ENCODE data around the gene ARMH2.

ARMH2 gene

DNA sequence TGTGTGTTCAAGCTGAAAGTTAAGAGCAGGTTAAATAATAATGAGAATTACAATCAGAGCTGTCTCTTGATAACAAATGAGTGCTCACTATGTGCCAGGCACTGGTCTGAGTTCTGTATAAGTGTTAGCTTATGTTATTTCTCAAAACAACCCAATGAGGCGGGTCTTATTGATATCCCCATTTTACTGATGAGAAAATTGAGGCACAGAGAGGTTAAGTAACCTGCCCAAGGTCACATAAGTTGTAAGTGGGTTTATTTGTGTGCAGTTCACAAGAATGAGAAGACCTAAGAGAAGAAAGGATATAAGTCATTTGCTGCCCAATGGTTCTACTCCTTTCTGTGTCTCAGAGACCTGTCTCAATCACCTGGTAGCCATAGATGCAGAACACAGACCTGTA is 34.1 kb upstream of the ARMH2 start:
- Histone ChIP-seq H3K9me3 (ENCODE audit: control insufficient read depth, low read length) (no peaks in the 10 kb centered on the region), H3K36me3 (ENCODE audit: control insufficient read depth, insufficient read depth, low read length, severe bottlenecking) (peaks cover 25% of the 10 kb centered on the region), H3K4me1 (ENCODE audit: control insufficient read depth, insufficient read depth, low read length) (peaks cover 27% of the 10 kb centered on the region), H3K9ac (ENCODE audit: low read length) (no peak overlapping the region), H3K27me3 (replicated peaks; ENCODE audit: control insufficient read depth, insufficient read depth, low read length) (no peaks in the 10 kb centered on the region), H3K4me3 (ENCODE audit: low read length) (no peak overlapping the region)
- DNase-seq (ENCODE audit: low read depth) = no peak

DNA sequence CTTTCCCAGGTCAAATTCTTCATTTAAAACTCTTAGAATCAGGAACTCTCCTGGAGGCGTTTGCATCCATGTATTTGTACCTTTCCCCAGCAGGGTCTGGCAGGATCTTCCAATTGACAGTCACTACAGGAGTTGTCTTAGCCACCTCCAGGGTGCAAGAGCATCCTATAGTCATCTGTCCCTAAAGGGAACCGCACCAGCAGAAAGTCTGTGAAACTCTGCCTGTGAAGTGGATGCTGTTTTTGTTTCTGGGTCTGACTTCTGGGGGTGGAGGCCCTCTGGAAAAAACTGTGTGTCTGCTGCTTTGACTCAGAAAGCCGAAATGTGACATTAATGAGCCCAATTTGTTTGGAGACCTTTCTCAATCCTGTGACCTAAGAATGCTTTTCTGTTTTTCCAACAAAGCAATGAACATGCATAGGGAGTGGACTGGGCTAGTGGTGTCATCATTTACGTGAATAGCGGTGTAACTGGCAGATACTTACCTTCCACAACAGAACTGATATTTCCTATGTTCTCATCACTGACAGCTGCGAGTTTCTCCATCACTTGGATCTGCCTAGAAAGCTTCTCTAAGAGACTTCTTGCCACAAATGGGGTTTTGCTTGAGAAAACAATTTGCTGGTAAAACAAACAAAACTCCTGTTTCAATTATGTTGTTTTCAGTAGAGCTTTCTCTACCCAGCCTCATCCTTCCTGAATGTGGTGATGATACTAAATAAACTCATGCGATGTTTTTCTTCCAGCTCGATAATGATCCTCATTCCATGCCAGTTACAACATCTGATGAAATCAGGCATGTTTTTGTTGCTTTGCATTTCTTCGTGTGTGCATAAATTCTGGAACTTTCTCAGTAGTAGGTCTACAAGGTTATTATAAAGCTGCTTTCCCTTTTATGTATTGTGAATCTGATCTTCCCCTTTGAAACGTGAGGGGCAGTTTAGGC is 33.3 kb upstream of the ARMH2 start:
- Histone ChIP-seq H3K4me1 (ENCODE audit: control insufficient read depth, insufficient read depth, low read length) (peaks cover 25% of the 10 kb centered on the region), H3K9me3 (ENCODE audit: control insufficient read depth, low read length) (no peaks in the 10 kb centered on the region), H3K9ac (ENCODE audit: low read length) (no peak overlapping the region), H3K4me3 (ENCODE audit: low read length) (peak overlapping the region; percentile 17), H3K36me3 (ENCODE audit: control insufficient read depth, insufficient read depth, low read length, severe bottlenecking) (peaks cover 33% of the 10 kb centered on the region), H3K27me3 (replicated peaks; ENCODE audit: control insufficient read depth, insufficient read depth, low read length) (no peaks in the 10 kb centered on the region)
- peak; percentile 76 for DNase-seq (ENCODE audit: low read depth)

DNA sequence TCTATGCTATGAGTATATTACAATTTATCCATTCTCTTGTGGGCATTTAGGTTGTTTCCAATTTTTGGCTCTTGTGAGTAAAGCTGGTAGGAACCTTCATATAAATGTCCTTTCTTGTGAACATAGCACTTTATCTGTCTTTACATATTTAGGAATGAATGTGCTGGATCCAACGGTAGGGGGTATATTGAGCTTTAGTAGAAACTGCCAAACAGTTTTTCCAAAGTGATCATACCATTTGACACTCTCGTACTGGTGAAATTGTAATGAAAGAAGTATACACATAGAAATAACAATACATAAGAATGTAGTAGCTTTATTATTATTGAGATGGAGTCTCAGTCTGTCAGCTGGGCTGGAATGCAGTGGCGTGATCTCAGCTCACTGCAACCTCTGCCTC is 30.9 kb upstream of the ARMH2 start:
- Histone ChIP-seq H3K4me3 (ENCODE audit: low read length) (no peak overlapping the region), H3K36me3 (ENCODE audit: control insufficient read depth, insufficient read depth, low read length, severe bottlenecking) (peaks cover 46% of the 10 kb centered on the region), H3K27me3 (replicated peaks; ENCODE audit: control insufficient read depth, insufficient read depth, low read length) (no peaks in the 10 kb centered on the region), H3K9ac (ENCODE audit: low read length) (no peak overlapping the region), H3K4me1 (ENCODE audit: control insufficient read depth, insufficient read depth, low read length) (peaks cover 12% of the 10 kb centered on the region), H3K9me3 (ENCODE audit: control insufficient read depth, low read length) (no peaks in the 10 kb centered on the region)
- no peak for DNase-seq (ENCODE audit: low read depth)

DNA sequence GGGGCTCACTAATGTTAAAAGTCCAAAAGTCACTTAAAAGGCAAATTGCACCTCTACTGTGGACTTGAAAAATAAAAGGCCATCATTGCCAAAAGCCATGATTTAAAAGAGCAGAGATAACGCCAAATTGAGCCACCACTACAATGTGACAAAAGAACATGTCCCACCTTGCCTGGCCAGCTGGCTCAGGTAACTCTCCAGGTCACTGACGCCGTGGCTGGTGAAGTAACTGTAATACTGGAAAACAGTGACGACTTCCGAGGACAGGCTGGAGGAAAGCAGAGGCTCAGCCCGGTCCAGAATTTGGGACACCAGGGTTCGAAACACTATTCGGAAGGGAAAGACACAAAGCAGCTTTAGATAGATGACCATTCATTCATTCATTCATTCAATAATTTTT is 29.3 kb upstream of the ARMH2 start:
- peaks cover 12% of the 10 kb centered on the region for H3K4me1 ChIP-seq (ENCODE audit: control insufficient read depth, insufficient read depth, low read length)
- DNase-seq (ENCODE audit: low read depth) = no peak
- peaks cover 58% of the 10 kb centered on the region for H3K36me3 ChIP-seq (ENCODE audit: control insufficient read depth, insufficient read depth, low read length, severe bottlenecking)
- H3K9me3 ChIP-seq (ENCODE audit: control insufficient read depth, low read length) = no peaks in the 10 kb centered on the region
- H3K4me3 ChIP-seq (ENCODE audit: low read length) = no peak overlapping the region
- no peak overlapping the region for H3K9ac ChIP-seq (ENCODE audit: low read length)
- no peaks in the 10 kb centered on the region for H3K27me3 ChIP-seq (replicated peaks; ENCODE audit: control insufficient read depth, insufficient read depth, low read length)

DNA sequence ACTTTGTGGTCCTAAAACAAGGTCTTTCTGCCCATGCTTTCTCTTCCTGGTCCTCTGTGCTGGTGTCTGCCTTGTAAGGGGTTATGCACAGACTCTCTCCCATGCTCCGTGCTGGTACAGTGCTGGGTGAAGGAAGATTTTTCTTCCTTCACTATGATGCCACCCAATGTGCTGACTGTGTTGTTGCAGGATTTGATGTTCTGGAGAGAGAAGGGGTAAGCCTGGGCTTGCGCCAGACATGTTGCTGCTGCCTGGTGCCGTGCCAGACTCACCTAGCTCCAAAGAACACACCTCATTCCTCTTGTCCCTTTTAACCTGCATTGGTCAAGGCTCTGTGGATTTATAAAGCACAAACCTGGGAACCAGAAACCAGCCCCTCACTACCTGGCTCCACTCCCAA is 28.4 kb upstream of the ARMH2 start:
- no peak for DNase-seq (ENCODE audit: low read depth)
- no peaks in the 10 kb centered on the region for H3K27me3 ChIP-seq (replicated peaks; ENCODE audit: control insufficient read depth, insufficient read depth, low read length)
- H3K4me3 ChIP-seq (ENCODE audit: low read length) = no peak overlapping the region
- peaks cover 61% of the 10 kb centered on the region for H3K36me3 ChIP-seq (ENCODE audit: control insufficient read depth, insufficient read depth, low read length, severe bottlenecking)
- no peak overlapping the region for H3K9ac ChIP-seq (ENCODE audit: low read length)
- H3K4me1 ChIP-seq (ENCODE audit: control insufficient read depth, insufficient read depth, low read length) = peaks cover 6% of the 10 kb centered on the region
- no peaks in the 10 kb centered on the region for H3K9me3 ChIP-seq (ENCODE audit: control insufficient read depth, low read length)

DNA sequence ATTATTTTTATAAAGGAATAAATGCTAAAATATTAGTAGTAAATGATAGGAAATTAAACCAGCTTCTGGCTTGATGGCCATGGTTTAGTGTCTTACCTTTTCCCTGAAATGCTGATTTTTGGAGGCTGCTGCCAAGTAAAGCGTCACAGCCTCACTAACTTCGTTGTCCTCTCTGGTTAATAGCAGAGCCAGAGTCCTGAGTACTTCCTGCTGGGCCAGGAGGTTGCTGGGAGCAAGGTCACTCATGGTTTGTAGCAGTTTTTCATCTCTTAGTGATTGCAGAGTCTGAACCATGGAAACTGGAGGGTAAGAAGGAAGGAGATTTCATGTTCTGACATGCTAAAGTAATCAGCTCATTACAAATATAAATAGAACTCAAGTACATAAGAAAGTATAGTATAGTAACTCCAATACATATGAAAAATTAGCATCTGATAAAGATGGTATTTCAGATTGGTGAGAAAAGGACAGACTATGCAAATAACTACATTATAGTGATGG is 26.5 kb upstream of the ARMH2 start:
- no peaks in the 10 kb centered on the region for H3K4me1 ChIP-seq (ENCODE audit: control insufficient read depth, insufficient read depth, low read length)
- H3K4me3 ChIP-seq (ENCODE audit: low read length) = no peak overlapping the region
- no peaks in the 10 kb centered on the region for H3K27me3 ChIP-seq (replicated peaks; ENCODE audit: control insufficient read depth, insufficient read depth, low read length)
- DNase-seq (ENCODE audit: low read depth) = no peak
- H3K9ac ChIP-seq (ENCODE audit: low read length) = no peak overlapping the region
- H3K9me3 ChIP-seq (ENCODE audit: control insufficient read depth, low read length) = no peaks in the 10 kb centered on the region
- peaks cover 55% of the 10 kb centered on the region for H3K36me3 ChIP-seq (ENCODE audit: control insufficient read depth, insufficient read depth, low read length, severe bottlenecking)

DNA sequence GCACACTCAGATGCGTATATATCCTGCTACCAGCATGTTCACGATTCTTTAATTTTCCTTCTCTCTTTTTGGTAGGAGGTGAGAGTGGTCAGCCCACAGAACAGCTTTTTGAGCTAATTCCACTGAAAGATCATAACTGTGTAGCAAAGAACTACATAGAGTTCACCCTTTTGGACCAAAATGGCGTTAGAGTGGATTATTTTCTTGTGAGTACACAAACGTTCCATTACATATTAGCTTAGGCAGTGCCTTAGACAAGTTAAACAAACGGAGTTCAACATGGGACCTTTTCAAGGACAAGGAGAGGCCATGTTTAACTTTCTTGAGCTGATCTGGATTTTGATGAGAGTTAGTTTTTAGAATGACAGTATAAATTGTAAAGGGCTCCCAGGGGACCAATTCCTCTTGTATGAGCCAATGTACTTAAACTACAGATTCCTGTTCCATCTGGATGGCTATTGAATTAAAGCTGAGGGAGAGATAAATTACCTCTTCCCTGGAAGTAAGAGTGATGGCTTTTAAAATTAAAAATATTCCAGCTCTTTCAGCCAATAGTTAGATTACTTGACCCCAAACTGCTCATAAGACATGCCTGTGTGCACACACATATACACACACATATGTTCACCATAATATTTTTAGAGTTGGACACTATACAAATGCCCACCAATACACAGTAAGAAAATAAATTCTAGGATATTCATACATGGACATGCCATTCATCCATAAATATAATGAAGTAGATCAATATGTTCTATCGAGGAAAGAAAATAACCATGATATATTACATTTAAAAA is 25.6 kb upstream of the ARMH2 start:
- Histone ChIP-seq H3K4me3 (ENCODE audit: low read length) (no peak overlapping the region), H3K36me3 (ENCODE audit: control insufficient read depth, insufficient read depth, low read length, severe bottlenecking) (peaks cover 47% of the 10 kb centered on the region), H3K9ac (ENCODE audit: low read length) (no peak overlapping the region), H3K9me3 (ENCODE audit: control insufficient read depth, low read length) (no peaks in the 10 kb centered on the region), H3K27me3 (replicated peaks; ENCODE audit: control insufficient read depth, insufficient read depth, low read length) (no peaks in the 10 kb centered on the region), H3K4me1 (ENCODE audit: control insufficient read depth, insufficient read depth, low read length) (no peaks in the 10 kb centered on the region)
- peak; percentile 27 for DNase-seq (ENCODE audit: low read depth)

DNA sequence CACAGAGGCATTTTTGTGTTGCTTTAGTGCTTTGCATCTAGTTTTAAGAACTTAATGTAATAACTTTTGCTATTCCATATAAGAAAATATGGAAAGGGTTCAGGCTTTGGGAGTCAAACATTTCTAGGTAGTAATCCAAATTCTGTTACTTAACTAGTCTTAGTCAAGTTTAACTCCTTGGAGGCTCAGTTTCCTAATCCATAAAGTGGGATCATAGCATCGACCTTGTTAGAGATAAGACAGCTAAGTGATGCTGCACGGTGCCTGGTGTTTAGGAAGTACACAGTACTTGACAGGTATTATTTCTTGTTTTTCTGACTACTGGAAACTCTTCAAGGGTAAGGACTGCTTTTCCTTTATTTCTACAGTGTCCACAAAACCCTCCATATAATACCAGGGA is 24.5 kb upstream of the ARMH2 start:
- H3K4me3 ChIP-seq (ENCODE audit: low read length) = no peak overlapping the region

DNA sequence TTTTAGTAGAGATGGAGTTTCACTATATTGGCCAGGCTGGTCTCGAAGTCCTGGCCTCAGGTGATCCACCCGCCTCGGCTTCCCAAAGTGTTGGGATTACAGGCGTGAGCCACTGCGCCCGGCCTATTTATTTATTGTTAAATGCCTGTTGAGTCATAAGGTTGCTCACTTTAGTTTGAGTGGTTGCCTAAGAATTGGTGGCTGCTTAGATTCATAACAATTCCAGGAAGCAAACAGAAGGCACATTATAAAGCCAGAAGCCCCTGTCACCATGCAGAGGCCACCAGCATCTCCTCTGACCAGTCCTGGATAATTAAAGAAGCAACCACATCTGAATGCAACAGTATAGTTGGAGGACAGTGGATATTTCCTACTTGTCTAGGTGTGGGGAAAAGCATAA is 24.0 kb upstream of the ARMH2 start:
- H3K9ac ChIP-seq (ENCODE audit: low read length) = no peak overlapping the region
- no peaks in the 10 kb centered on the region for H3K9me3 ChIP-seq (ENCODE audit: control insufficient read depth, low read length)
- no peaks in the 10 kb centered on the region for H3K27me3 ChIP-seq (replicated peaks; ENCODE audit: control insufficient read depth, insufficient read depth, low read length)
- peak; percentile 52 for DNase-seq (ENCODE audit: low read depth)
- no peaks in the 10 kb centered on the region for H3K4me1 ChIP-seq (ENCODE audit: control insufficient read depth, insufficient read depth, low read length)
- no peak overlapping the region for H3K4me3 ChIP-seq (ENCODE audit: low read length)
- peaks cover 48% of the 10 kb centered on the region for H3K36me3 ChIP-seq (ENCODE audit: control insufficient read depth, insufficient read depth, low read length, severe bottlenecking)

More for the DNA sequence above, 24.5 kb upstream of the ARMH2 start:
- no peaks in the 10 kb centered on the region for H3K4me1 ChIP-seq (ENCODE audit: control insufficient read depth, insufficient read depth, low read length)
- no peaks in the 10 kb centered on the region for H3K27me3 ChIP-seq (replicated peaks; ENCODE audit: control insufficient read depth, insufficient read depth, low read length)
- DNase-seq (ENCODE audit: low read depth) = no peak
- H3K36me3 ChIP-seq (ENCODE audit: control insufficient read depth, insufficient read depth, low read length, severe bottlenecking) = peaks cover 51% of the 10 kb centered on the region
- no peaks in the 10 kb centered on the region for H3K9me3 ChIP-seq (ENCODE audit: control insufficient read depth, low read length)
- H3K9ac ChIP-seq (ENCODE audit: low read length) = no peak overlapping the region

DNA sequence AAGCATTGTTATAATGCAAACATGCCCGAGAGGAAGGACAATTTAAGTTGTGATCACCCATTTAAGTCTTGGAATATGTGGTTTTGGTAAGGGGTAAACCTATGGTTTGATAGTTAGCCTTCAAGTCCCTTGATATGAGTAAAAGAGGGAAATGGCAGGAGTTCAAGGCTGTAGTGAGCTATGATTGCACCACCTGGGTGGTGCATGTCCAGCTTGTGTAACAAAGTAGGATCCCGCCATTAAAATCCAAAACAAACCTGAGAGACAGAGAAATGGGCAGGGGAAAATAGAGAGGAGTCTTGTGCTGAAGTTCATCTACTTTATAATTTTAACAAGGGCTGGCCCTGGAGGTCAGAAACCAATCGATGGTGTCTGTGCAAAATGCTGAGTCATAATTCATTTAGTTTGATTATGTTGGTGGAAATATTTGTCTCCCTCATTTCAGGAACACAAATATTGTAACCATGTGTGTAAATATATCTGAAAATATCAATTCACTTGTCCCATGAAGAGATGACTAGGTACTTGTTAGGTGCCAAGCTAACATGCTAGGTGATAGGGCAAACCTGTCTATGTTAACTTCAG is 23.2 kb upstream of the ARMH2 start:
- no peak for DNase-seq (ENCODE audit: low read depth)
- no peaks in the 10 kb centered on the region for H3K27me3 ChIP-seq (replicated peaks; ENCODE audit: control insufficient read depth, insufficient read depth, low read length)
- H3K9me3 ChIP-seq (ENCODE audit: control insufficient read depth, low read length) = no peaks in the 10 kb centered on the region
- no peak overlapping the region for H3K4me3 ChIP-seq (ENCODE audit: low read length)
- H3K9ac ChIP-seq (ENCODE audit: low read length) = no peak overlapping the region
- H3K36me3 ChIP-seq (ENCODE audit: control insufficient read depth, insufficient read depth, low read length, severe bottlenecking) = peaks cover 43% of the 10 kb centered on the region
- H3K4me1 ChIP-seq (ENCODE audit: control insufficient read depth, insufficient read depth, low read length) = no peaks in the 10 kb centered on the region

DNA sequence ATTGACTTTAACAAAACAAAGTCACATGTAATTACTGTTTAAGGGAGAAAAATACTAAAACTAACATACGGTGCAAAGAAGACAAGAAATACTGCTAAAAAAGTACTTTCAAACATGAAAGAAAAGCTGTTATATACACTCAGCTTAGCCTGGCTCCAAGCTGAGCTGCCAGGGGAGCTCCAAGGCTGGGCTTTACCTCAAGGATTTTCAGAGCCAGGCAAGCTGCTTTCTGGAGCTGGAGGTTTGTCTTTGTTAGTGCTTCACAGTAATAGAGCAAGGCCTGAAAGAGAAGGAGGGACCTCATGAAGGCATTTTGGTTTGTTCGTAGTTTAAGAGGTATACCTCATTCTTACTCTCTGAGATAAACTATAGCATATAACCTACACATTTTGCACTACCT is 19.6 kb upstream of the ARMH2 start:
- DNase-seq (ENCODE audit: low read depth) = no peak
- Histone ChIP-seq H3K27me3 (replicated peaks; ENCODE audit: control insufficient read depth, insufficient read depth, low read length) (no peaks in the 10 kb centered on the region), H3K9ac (ENCODE audit: low read length) (no peak overlapping the region), H3K9me3 (ENCODE audit: control insufficient read depth, low read length) (no peaks in the 10 kb centered on the region), H3K4me1 (ENCODE audit: control insufficient read depth, insufficient read depth, low read length) (no peaks in the 10 kb centered on the region), H3K36me3 (ENCODE audit: control insufficient read depth, insufficient read depth, low read length, severe bottlenecking) (peaks cover 22% of the 10 kb centered on the region), H3K4me3 (ENCODE audit: low read length) (no peak overlapping the region)
